Measurements from ENCODE around the gene TMEM107.
A peak's percentile ranks its signal among the peaks of the same experiment; 100 is the strongest.

The TMEM107 gene

GRCh38 chr17:8151120-8151640 is 25.0 kb downstream of the TMEM107 start:
- peak overlapping the region; percentile 49 for H3K4me3 ChIP-seq (replicated peaks; ENCODE audit: insufficient read depth, low read length)
- peak in 1 of 2 experiments; percentile 51 for DNase-seq (ENCODE audit: low read depth in 1 of 2, low spot score in 1 of 2)
- H3K27ac ChIP-seq (replicated peaks) = peak overlapping the region; percentile 56
- TF ChIP-seq POLR2AphosphoS5 (IDR thresholded peaks at IDR 0.05; ENCODE audit: low read depth) (no peak), SPI1 (IDR thresholded peaks at IDR 0.05; ENCODE audit: borderline replicate concordance, low read depth) (no peak), GABPA (IDR thresholded peaks at IDR 0.05; ENCODE audit: low read depth) (no peak), REST (IDR thresholded peaks at IDR 0.05; ENCODE audit: insufficient replicate concordance, low read depth) (no peak), CTCF (IDR thresholded peaks at IDR 0.05; ENCODE audit: insufficient read depth, low read length) (no peak)
- H3K27me3 ChIP-seq (ENCODE audit: insufficient read depth, poor library complexity, severe bottlenecking) = no peaks in the 10 kb centered on the region

- no peak for TF ChIP-seq REST (IDR thresholded peaks at IDR 0.05; ENCODE audit: insufficient replicate concordance, low read depth)
- TF ChIP-seq POLR2AphosphoS5 (IDR thresholded peaks at IDR 0.05; ENCODE audit: low read depth) = no peak
- TF ChIP-seq CTCF (IDR thresholded peaks at IDR 0.05; ENCODE audit: insufficient read depth, low read length) = no peak
- TF ChIP-seq GABPA (IDR thresholded peaks at IDR 0.05; ENCODE audit: low read depth) = no peak
- no peak for TF ChIP-seq SPI1 (IDR thresholded peaks at IDR 0.05; ENCODE audit: borderline replicate concordance, low read depth)
- H3K4me3 ChIP-seq (replicated peaks; ENCODE audit: insufficient read depth, low read length) = peak overlapping the region; percentile 49
Observed at GRCh38 chr17:8150194-8151119, 25.7 kb downstream of the TMEM107 start.

GRCh38 chr17:8149419-8150193 is 26.6 kb downstream of the TMEM107 start:
- Histone ChIP-seq H3K4me3 (replicated peaks; ENCODE audit: insufficient read depth, low read length) (no peak overlapping the region), H3K27ac (replicated peaks) (no peak overlapping the region), H3K27me3 (ENCODE audit: insufficient read depth, poor library complexity, severe bottlenecking) (no peaks in the 10 kb centered on the region)
- no peak for DNase-seq (ENCODE audit: low read depth in 1 of 2, low spot score in 1 of 2)
- TF ChIP-seq POLR2AphosphoS5 (IDR thresholded peaks at IDR 0.05; ENCODE audit: low read depth) (no peak), CTCF (IDR thresholded peaks at IDR 0.05; ENCODE audit: insufficient read depth, low read length) (no peak)

More at GRCh38 chr17:8150194-8151119, 25.7 kb downstream of the TMEM107 start:
- H3K27me3 ChIP-seq (ENCODE audit: insufficient read depth, poor library complexity, severe bottlenecking) = no peaks in the 10 kb centered on the region
- no peak for DNase-seq (ENCODE audit: low read depth in 1 of 2, low spot score in 1 of 2)
- no peak overlapping the region for H3K27ac ChIP-seq (replicated peaks)

Measured in HL-60 (cell line).